Naive thymus-derived CD4-positive, alpha-beta T cell (primary cell): ENCODE data around the gene KIF2A. TPM values are rescaled to one million over a fixed set of nuclear protein-coding genes. Genes with fewer than 3 reads are reported as not detected.
A peak's percentile ranks its signal among the peaks of the same experiment; 100 is the strongest.

Experiments used
- ATAC-seq: fragments of 150-1000 bp; cut with Tn5 transposase; 2 replicates; pipeline ENCODE4 v1.10.0; 2021; ENCODE audit warnings: mild to moderate bottlenecking, moderate library complexity
- CTCF ChIA-PET: fragments of 350-600 bp; sonication (Branson Sonifier 250); formaldehyde crosslinking; loops from one replicate; lab custom pipeline; 2021; ENCODE audit warnings: antibody characterized with exemption; lab: Charles Lee
- POLR2A ChIA-PET: fragments of 350-600 bp; sonication (Branson Sonifier 250); formaldehyde crosslinking; loops from one replicate; lab custom pipeline; 2021; ENCODE audit warnings: antibody characterized with exemption, inconsistent platforms; lab: Charles Lee
- DNase-seq, 9 donors: peaks; one replicate each; pipeline versions ENCODE4 v3.0.0 to v3.0.0-alpha.2; 2020 to 2022; ENCODE audit warnings: mixed read lengths in 1 of 9
- H3K27ac ChIP-seq: one replicate; pipeline ENCODE4 v1.7.0; 2013; ENCODE audit warnings: mild to moderate bottlenecking, low read depth, low read length, moderate library complexity
- H3K27me3 ChIP-seq, 2 donors: one replicate each; pipeline ENCODE4 v1.7.0; 2013; ENCODE audit warnings: low read length in 2 of 2, mild to moderate bottlenecking in 2 of 2, moderate library complexity in 2 of 2; ENCODE audit not compliant: control insufficient read depth in 2 of 2, insufficient read depth in 2 of 2
- H3K36me3 ChIP-seq, 3 experiments: 1 replicate in 2 of 3; 2 replicates in 1 of 3; pipeline ENCODE4 v1.7.0; 2013; ENCODE audit warnings: low read length in 3 of 3, mild to moderate bottlenecking in 3 of 3, moderate library complexity in 1 of 3; ENCODE audit not compliant: insufficient read depth in 3 of 3, control insufficient read depth in 2 of 3
- H3K4me1 ChIP-seq, 2 donors: one replicate each; pipeline ENCODE4 v1.7.0; 2013; ENCODE audit warnings: low read length in 2 of 2, mild to moderate bottlenecking in 2 of 2, moderate library complexity in 1 of 2; ENCODE audit not compliant: control insufficient read depth in 2 of 2, insufficient read depth in 2 of 2
- H3K4me3 ChIP-seq: 2 replicates; pipeline ENCODE4 v1.7.0; 2013; ENCODE audit warnings: mild to moderate bottlenecking, low read length
- H3K9me3 ChIP-seq, 3 experiments: 1 replicate in 2 of 3; 2 replicates in 1 of 3; pipeline ENCODE4 v1.7.0; 2013; ENCODE audit warnings: low read length in 3 of 3; ENCODE audit not compliant: control insufficient read depth in 2 of 3
- H3K27ac Mint-ChIP-seq, 9 donors: one replicate each; pipeline ENCODE4 v1.8.0; 2020 to 2022; ENCODE audit warnings: mixed read lengths in 9 of 9, mild to moderate bottlenecking in 8 of 9, moderate library complexity in 5 of 9, inconsistent platforms in 2 of 9
- H3K27me3 Mint-ChIP-seq, 5 donors: one replicate each; pipeline ENCODE4 v1.8.0; 2021 to 2022; ENCODE audit warnings: mixed read lengths in 5 of 5, mild to moderate bottlenecking in 1 of 5
- H3K36me3 Mint-ChIP-seq, 5 donors: one replicate each; pipeline ENCODE4 v1.8.0; 2020 to 2022; ENCODE audit warnings: mixed read lengths in 5 of 5, mild to moderate bottlenecking in 3 of 5, inconsistent platforms in 1 of 5
- H3K4me1 Mint-ChIP-seq, 7 donors: one replicate each; pipeline ENCODE4 v1.8.0; 2020 to 2022; ENCODE audit warnings: mixed read lengths in 7 of 7, mild to moderate bottlenecking in 3 of 7, inconsistent platforms in 1 of 7
- H3K4me3 Mint-ChIP-seq, 10 donors: one replicate each; pipeline ENCODE4 v1.8.0; 2020 to 2022; ENCODE audit warnings: mild to moderate bottlenecking in 10 of 10, mixed read lengths in 10 of 10, moderate library complexity in 6 of 10, inconsistent platforms in 2 of 10
- H3K9me3 Mint-ChIP-seq, 11 donors: one replicate each; pipeline ENCODE4 v1.8.0; 2020 to 2022; ENCODE audit warnings: mixed read lengths in 11 of 11, mild to moderate bottlenecking in 4 of 11, inconsistent platforms in 1 of 11, moderate library complexity in 1 of 11
- intact Hi-C, 2 donors: fragments of 100-400 bp; cut with micrococcal nuclease; formaldehyde crosslinking; loops; one replicate each; pipeline ENCODE4 v1.15.1; 2023
- polyA plus RNA-seq, 2 donors: library from polyadenylated mRNA; unstranded; fragments of 300-500 nt; fragmentation: Illumina TruSeq; gene quantifications; one replicate each; pipeline ENCODE4 v1.2.3, GENCODE V29; 2021
- total RNA-seq, 6 experiments: library from RNA in 5 of 6; stranded (reverse) in 5 of 6; gene quantifications; 1 replicate in 5 of 6; 2 replicates in 1 of 6; pipeline ENCODE4 v1.2.3 and lab custom pipeline; 2021 to 2026

The KIF2A gene
- total and polyA plus RNA-seq, 7 experiments from 2014 or later, result 73.5 to 179 (median 142) TPM

DNA sequence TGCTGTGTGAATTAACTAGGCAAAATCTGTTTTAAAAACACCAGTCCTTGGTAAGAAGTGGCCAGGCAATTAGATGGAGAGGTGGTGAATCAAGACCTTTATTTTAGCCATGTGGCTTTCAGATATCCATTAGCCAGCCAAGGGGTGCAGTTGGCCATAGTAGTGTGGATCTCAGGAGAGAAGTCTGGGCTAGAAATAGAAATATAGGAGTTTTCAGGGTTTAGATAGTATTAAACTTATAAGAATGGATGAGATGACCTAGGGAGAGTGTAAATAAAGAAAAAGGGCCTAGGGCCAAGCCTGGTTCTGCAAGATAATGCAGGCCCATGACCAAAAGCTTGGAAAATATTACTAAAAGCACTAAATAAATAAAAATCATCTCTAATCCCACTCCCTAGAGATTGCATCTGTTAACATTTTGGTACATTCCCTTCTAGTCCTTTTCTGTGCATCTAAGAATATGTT is 40.3 kb upstream of the KIF2A start:
- H3K27me3 Mint-ChIP-seq, result no peaks in the 10 kb centered on the region
- no peaks in the 10 kb centered on the region for H3K36me3 ChIP-seq
- ATAC-seq (no peak), DNase-seq (no peak)
- H3K9me3 ChIP-seq, result no peaks in the 10 kb centered on the region
- H3K4me1 Mint-ChIP-seq, result peaks cover 16 to 45% (median 33%) of the 10 kb centered on the region in 7 donors
- ChIA-PET CTCF (no interaction called here), POLR2A (no interaction called here)
- no peaks in the 10 kb centered on the region for H3K27me3 ChIP-seq
- H3K4me3 ChIP-seq, result no peak overlapping the region
- H3K4me3 Mint-ChIP-seq, result no peak overlapping the region
- no peaks in the 10 kb centered on the region for H3K9me3 Mint-ChIP-seq
- H3K4me1 ChIP-seq, result peaks cover 5 to 22% of the 10 kb centered on the region in 2 donors
- H3K27ac Mint-ChIP-seq, result no peak overlapping the region
- peaks cover 0 to 8% (median 0%) of the 10 kb centered on the region in 5 donors for H3K36me3 Mint-ChIP-seq
- H3K27ac ChIP-seq, result no peak overlapping the region
- intact Hi-C loops, result no loop called here

DNA sequence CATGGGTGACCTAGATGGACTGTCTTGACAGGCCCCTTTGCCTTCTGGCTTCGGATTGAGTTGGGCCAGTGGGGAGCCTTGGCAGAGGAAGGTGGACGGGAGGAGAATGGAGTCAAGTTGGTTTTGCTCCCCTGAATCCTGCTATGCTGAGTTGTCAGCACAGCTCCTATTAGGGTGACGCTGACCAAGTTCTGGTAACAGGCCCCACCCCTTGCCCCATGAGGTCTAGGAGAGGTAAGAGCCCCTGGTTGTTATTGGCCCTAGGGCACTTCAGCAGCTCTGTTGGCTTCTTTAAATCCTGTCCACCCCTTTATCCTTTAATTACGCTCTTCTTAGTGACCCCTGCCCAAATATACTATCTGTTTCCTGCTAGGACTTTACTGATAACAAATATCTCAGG is 39.4 kb upstream of the KIF2A start:
- DNase-seq (no peak), ATAC-seq (no peak)
- peaks cover 0 to 10% (median 0%) of the 10 kb centered on the region in 5 donors for H3K36me3 Mint-ChIP-seq
- Histone ChIP-seq H3K4me1 (peaks cover 5 to 14% of the 10 kb centered on the region in 2 donors), H3K36me3 (no peaks in the 10 kb centered on the region), H3K27me3 (no peaks in the 10 kb centered on the region), H3K9me3 (no peaks in the 10 kb centered on the region), H3K27ac (no peak overlapping the region), H3K4me3 (no peak overlapping the region)
- H3K9me3 Mint-ChIP-seq, result no peaks in the 10 kb centered on the region
- intact Hi-C loops, result no loop called here
- H3K4me1 Mint-ChIP-seq, result peaks cover 9 to 36% (median 25%) of the 10 kb centered on the region in 7 donors
- no peak overlapping the region for H3K4me3 Mint-ChIP-seq
- no peaks in the 10 kb centered on the region for H3K27me3 Mint-ChIP-seq
- ChIA-PET POLR2A (interaction anchor here (0.7 kb wide), 1 partner anchor 8 kb away, joined by 3 read pairs; no protein-coding TSS in a partner anchor), CTCF (no interaction called here)
- H3K27ac Mint-ChIP-seq, result no peak overlapping the region

DNA sequence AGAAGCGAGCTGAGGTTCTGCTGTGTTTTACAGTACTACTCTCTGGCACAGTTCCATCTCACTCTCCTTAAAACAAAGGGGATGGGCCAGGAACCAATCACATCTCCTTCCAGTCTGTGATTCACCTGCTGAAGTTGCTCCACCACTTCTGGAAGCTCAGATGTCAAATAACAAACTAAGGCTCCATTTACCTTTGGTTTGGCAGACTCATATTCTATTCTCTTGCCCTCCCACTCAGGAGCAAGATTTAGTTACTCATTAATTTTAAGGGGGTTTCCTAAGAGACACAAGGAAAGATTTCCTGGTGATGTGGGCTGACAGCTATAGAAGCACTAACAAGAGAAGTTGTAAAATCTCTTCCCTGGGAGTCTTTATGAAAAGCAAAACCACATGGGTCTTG is 37.8 kb upstream of the KIF2A start:
- H3K4me3 ChIP-seq, result no peak overlapping the region
- H3K27me3 Mint-ChIP-seq, result no peaks in the 10 kb centered on the region
- POLR2A ChIA-PET, result interaction anchor here (0.5 to 1.3 kb wide), 2 partner anchors 9 to 83 kb away, joined by 3 to 7 read pairs; no protein-coding TSS in a partner anchor
- no peak for DNase-seq
- peak overlapping the region in 4 of 10 donors; percentile 8 to 52 (median 32) for H3K4me3 Mint-ChIP-seq
- no peaks in the 10 kb centered on the region for H3K36me3 ChIP-seq
- CTCF ChIA-PET, result interaction anchor here (1.0 kb wide), 1 partner anchor 44 kb away, joined by 3 read pairs; no protein-coding TSS in a partner anchor
- no peaks in the 10 kb centered on the region for H3K9me3 ChIP-seq
- peaks cover 5 to 13% of the 10 kb centered on the region in 2 donors for H3K4me1 ChIP-seq
- intact Hi-C loops, result loop anchor here (2.0 kb wide), 1 partner anchor 17 kb away; no protein-coding TSS in a partner anchor
- peaks cover 0 to 17% (median 0%) of the 10 kb centered on the region in 5 donors for H3K36me3 Mint-ChIP-seq
- H3K27me3 ChIP-seq, result no peaks in the 10 kb centered on the region
- no peak overlapping the region for H3K27ac ChIP-seq
- H3K9me3 Mint-ChIP-seq, result peaks cover 0 to 1% (median 0%) of the 10 kb centered on the region in 11 donors
- H3K27ac Mint-ChIP-seq, result peak overlapping the region in 3 of 9 donors; percentile 21 to 71 (median 29)
- H3K4me1 Mint-ChIP-seq, result peaks cover 7 to 34% (median 22%) of the 10 kb centered on the region in 7 donors
- ATAC-seq, result no peak

DNA sequence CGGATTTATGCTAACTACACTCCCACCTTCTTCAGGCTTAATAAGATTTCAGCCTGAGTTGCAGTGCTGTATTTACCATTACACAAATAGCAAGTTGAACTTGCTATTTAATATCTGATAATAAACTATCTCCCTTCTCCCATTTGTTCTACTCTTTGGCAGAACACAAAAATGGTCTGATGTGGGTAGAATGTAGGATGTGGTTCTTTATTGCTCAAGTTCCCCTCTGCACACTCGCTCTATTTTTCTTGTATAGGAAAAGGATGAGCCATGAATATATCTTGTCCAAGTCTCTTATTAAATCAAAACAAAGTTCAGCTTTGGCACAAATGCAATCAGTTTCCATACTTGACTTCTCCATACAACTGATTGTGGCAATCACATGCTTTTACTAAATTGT is 37.2 kb upstream of the KIF2A start:
- ChIA-PET POLR2A (interaction anchor here (0.5 kb wide), 1 partner anchor 82 kb away, joined by 3 read pairs; no protein-coding TSS in a partner anchor), CTCF (interaction anchor here (1.0 kb wide), 1 partner anchor 44 kb away, joined by 3 read pairs; no protein-coding TSS in a partner anchor)
- no peak overlapping the region for H3K27ac ChIP-seq
- no peak for ATAC-seq
- H3K27me3 Mint-ChIP-seq, result no peaks in the 10 kb centered on the region
- no peaks in the 10 kb centered on the region for H3K9me3 ChIP-seq
- H3K36me3 ChIP-seq, result no peaks in the 10 kb centered on the region
- H3K4me3 ChIP-seq, result no peak overlapping the region
- H3K4me3 Mint-ChIP-seq, result peak overlapping the region in 7 of 10 donors; percentile 8 to 57 (median 45)
- intact Hi-C loops, result loop anchor here (2.0 kb wide), 1 partner anchor 16 kb away; no protein-coding TSS in a partner anchor
- H3K9me3 Mint-ChIP-seq, result peaks cover 0 to 4% (median 0%) of the 10 kb centered on the region in 11 donors
- peak overlapping the region in 4 of 9 donors; percentile 4 to 51 (median 18) for H3K27ac Mint-ChIP-seq
- no peaks in the 10 kb centered on the region for H3K27me3 ChIP-seq
- peak in 4 of 9 donors; percentile 12 to 36 (median 29) for DNase-seq
- peaks cover 7 to 33% (median 22%) of the 10 kb centered on the region in 7 donors for H3K4me1 Mint-ChIP-seq
- peaks cover 5 to 13% of the 10 kb centered on the region in 2 donors for H3K4me1 ChIP-seq
- H3K36me3 Mint-ChIP-seq, result peaks cover 0 to 20% (median 0%) of the 10 kb centered on the region in 5 donors

DNA sequence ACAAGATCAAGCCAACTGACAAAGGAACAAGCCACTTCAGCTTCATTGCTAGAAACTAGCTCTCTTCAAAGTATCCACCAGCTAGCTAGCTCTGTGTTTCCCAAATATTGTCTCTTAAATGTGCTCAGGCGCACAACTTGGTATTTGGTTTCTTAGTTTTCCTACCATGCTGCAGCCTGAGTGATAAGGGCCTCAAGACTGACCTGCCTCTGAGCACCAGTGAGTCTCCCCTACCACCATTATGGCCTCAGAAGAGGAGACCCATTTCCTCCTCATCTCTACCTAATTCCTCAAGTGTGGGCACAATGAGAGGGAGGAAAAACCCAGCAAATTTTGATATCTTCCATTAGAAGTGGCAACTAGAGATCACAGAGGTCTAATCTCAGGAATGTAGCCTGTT is 34.6 kb upstream of the KIF2A start:
- Mint-ChIP-seq H3K36me3 (peaks cover 0 to 28% (median 0%) of the 10 kb centered on the region in 5 donors), H3K27ac (peak overlapping the region in 1 of 9 donors; percentile 12), H3K27me3 (no peaks in the 10 kb centered on the region), H3K4me3 (no peak overlapping the region), H3K4me1 (peaks cover 5 to 30% (median 18%) of the 10 kb centered on the region in 7 donors), H3K9me3 (peaks cover 0 to 9% (median 0%) of the 10 kb centered on the region in 11 donors)
- H3K9me3 ChIP-seq, result no peaks in the 10 kb centered on the region
- no peaks in the 10 kb centered on the region for H3K36me3 ChIP-seq
- H3K4me3 ChIP-seq, result no peak overlapping the region
- POLR2A ChIA-PET, result no interaction called here
- intact Hi-C loops, result no loop called here
- no peaks in the 10 kb centered on the region for H3K27me3 ChIP-seq
- DNase-seq, result no peak
- ATAC-seq, result no peak
- no peak overlapping the region for H3K27ac ChIP-seq
- CTCF ChIA-PET, result interaction anchor here (0.6 kb wide), 2 partner anchors 109 to 178 kb away, joined by 3 to 4 read pairs; no protein-coding TSS in a partner anchor
- H3K4me1 ChIP-seq, result peaks cover 5 to 13% of the 10 kb centered on the region in 2 donors

DNA sequence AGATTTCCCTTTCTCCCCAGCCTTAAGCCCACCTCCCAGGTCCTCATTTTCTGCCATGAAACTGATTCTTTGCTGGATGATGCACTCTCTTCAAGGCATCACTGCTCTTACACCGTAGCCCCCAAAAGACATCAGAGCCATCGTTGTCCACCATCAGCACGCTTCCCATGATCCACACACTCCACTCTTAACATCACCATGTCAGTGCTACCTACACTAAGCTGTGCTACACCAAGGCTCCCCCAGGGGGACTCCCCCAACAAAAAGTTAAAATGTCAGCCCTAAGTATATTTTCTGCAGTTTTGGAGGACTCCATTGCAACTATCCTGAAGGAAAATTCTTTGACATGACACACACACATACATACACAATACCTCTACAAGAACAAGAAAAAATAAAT is 34.1 kb upstream of the KIF2A start:
- no peaks in the 10 kb centered on the region for H3K9me3 ChIP-seq
- no peak overlapping the region for H3K4me3 Mint-ChIP-seq
- peaks cover 5 to 13% of the 10 kb centered on the region in 2 donors for H3K4me1 ChIP-seq
- H3K9me3 Mint-ChIP-seq, result peaks cover 0 to 9% (median 0%) of the 10 kb centered on the region in 11 donors
- H3K27me3 Mint-ChIP-seq, result no peaks in the 10 kb centered on the region
- ATAC-seq, result no peak
- H3K27ac ChIP-seq, result no peak overlapping the region
- no peak for DNase-seq
- H3K4me3 ChIP-seq, result no peak overlapping the region
- CTCF ChIA-PET, result interaction anchor here (0.6 kb wide), 2 partner anchors 109 to 177 kb away, joined by 3 to 4 read pairs; no protein-coding TSS in a partner anchor
- no peaks in the 10 kb centered on the region for H3K27me3 ChIP-seq
- POLR2A ChIA-PET, result no interaction called here
- intact Hi-C loops, result no loop called here
- no peaks in the 10 kb centered on the region for H3K36me3 ChIP-seq
- H3K4me1 Mint-ChIP-seq, result peaks cover 5 to 30% (median 18%) of the 10 kb centered on the region in 7 donors
- H3K27ac Mint-ChIP-seq, result no peak overlapping the region
- peaks cover 0 to 28% (median 0%) of the 10 kb centered on the region in 5 donors for H3K36me3 Mint-ChIP-seq
